ENCODE results near the gene DLGAP1. TPM values are rescaled to one million over a fixed set of nuclear protein-coding genes. Genes with fewer than 3 reads are reported as not detected.
"Not testable (repeated sequence)": the region's sequence is repeated elsewhere in the genome, so short reads cannot be mapped to it uniquely, and the experiment has no call there.

The DLGAP1 gene
- total RNA-seq, 1 donor from 2014 or later: 0.05 TPM

DNA sequence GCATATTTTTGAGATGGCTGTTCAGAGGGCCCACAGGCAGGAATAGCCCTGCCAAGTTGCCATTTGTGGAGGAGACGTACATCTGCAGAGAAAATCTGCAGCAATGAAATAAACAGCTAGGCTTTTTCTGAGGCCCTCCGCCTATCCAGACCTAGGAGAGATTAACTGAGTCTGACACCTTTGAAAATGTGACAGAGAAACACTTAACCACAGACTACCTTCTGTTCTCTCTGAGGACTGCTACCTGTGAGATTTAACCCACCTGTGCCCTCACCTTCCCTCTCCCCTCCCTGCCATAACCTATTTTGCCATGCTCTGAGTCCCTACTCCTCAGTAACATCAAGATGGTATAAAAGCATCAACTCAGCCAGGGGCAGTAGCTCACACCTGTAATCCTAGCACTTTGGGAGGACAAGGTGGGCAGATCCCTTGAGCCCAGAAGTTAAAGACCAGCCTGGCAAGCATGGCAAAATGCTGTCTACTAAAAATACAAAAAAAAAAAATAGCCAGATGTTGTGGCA, 844.9 kb downstream of the DLGAP1 start:
- Histone ChIP-seq H3K4me1 (peaks cover 14% of the 10 kb centered on the region), H3K27ac (replicated peaks) (no peak overlapping the region), H3K9me3 (replicated peaks) (no peaks in the 10 kb centered on the region), H3K27me3 (ENCODE audit: low read depth) (no peaks in the 10 kb centered on the region), H3K36me3 (no peaks in the 10 kb centered on the region), H3K4me3 (no peak overlapping the region)
- TF ChIP-seq, protein P1, sequence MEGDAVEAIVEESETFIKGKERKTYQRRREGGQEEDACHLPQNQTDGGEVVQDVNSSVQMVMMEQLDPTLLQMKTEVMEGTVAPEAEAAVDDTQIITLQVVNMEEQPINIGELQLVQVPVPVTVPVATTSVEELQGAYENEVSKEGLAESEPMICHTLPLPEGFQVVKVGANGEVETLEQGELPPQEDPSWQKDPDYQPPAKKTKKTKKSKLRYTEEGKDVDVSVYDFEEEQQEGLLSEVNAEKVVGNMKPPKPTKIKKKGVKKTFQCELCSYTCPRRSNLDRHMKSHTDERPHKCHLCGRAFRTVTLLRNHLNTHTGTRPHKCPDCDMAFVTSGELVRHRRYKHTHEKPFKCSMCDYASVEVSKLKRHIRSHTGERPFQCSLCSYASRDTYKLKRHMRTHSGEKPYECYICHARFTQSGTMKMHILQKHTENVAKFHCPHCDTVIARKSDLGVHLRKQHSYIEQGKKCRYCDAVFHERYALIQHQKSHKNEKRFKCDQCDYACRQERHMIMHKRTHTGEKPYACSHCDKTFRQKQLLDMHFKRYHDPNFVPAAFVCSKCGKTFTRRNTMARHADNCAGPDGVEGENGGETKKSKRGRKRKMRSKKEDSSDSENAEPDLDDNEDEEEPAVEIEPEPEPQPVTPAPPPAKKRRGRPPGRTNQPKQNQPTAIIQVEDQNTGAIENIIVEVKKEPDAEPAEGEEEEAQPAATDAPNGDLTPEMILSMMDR (IDR thresholded peaks at IDR 0.05; ENCODE audit: borderline replicate concordance): no peak
- DNase-seq: no peak
- intact Hi-C loops (cut with micrococcal nuclease): no loop called here

DNA sequence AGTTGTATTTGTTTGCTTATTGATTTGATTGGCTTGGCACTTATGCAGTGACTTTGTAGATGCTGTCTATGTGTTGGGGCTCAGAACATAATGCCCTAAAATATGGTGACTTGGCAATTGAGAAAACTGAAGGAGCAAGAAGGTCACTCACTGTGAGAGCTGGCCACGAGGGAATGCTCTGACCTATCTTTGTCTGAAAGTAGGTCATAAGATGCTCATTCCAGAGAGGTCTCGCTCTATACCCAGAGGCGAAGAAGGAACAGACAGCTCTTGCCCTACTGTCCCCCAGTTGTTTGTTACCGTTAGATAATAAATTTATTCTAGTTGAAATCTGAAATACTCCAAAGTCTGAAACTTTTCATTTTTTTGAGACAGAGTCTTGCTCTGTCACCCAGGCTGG, 846.6 kb downstream of the DLGAP1 start:
- DNase-seq: no peak
- TF ChIP-seq, protein P1 (IDR thresholded peaks at IDR 0.05; ENCODE audit: borderline replicate concordance): no peak
- intact Hi-C loops (cut with micrococcal nuclease): no loop called here
- Histone ChIP-seq H3K27ac (replicated peaks) (no peak overlapping the region), H3K36me3 (no peaks in the 10 kb centered on the region), H3K9me3 (replicated peaks) (no peaks in the 10 kb centered on the region), H3K27me3 (ENCODE audit: low read depth) (no peaks in the 10 kb centered on the region), H3K4me1 (peaks cover 32% of the 10 kb centered on the region), H3K4me3 (no peak overlapping the region)

DNA sequence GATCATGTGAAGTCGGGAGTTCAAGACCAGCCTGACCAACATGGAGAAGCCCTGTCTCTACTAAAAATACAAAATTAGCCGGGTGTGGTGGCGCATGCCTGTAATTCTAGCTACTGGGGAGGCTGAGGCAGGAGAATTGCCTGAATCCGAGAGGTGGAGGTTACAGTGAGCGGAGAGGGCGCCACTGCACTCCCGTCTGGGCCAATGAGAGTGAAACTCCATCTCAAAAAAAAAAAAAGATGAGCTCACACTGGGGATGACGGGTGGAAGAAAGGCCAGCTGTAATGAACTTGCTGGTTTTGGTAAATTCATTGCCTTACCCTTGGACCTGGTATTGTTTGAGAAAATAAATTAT, 847.0 kb downstream of the DLGAP1 start:
- H3K4me3 ChIP-seq; H3K9me3 ChIP-seq (replicated peaks); DNase-seq; H3K27me3 ChIP-seq (ENCODE audit: low read depth); H3K36me3 ChIP-seq; H3K27ac ChIP-seq (replicated peaks); intact Hi-C loops (cut with micrococcal nuclease): not testable (repeated sequence)
- peaks cover 36% of the 10 kb centered on the region for H3K4me1 ChIP-seq

DNA sequence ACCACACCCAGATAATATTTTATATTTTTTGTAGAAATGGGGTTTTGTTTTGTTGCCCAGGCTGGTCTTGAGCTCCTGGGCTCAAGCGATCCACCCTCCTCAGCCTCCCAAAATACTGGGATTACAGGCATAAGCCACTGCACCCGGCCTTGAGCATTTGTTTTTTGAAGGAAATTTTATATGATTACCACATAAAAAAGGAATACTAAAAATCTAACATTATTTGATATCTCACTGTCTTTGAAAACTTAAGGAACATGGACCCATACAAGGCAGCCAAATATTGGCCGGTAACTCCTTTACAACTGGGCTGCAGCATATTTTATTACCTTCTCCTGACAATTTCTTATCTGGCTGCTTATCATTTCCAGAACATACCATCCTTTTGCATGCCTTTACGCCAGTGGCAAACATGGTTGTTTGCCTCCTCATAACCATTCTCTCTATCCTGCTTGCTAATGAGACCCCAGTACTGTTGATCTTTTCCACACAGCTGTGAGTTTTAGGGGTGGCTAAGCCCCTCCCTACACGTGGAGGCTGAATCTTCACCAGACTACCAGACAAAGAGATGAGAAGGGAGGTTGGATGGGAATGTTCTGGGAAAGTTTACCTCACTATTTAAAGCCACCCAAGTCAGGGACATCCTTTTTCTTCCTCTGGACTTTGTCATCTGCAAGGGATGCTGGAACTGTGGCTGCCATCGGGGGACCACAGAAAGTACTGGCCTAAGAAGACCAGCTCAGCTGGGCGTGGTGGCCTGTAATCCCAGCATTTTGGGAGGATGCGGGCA, 847.6 kb downstream of the DLGAP1 start:
- Histone ChIP-seq H3K36me3 (no peaks in the 10 kb centered on the region), H3K27me3 (ENCODE audit: low read depth) (no peaks in the 10 kb centered on the region), H3K9me3 (replicated peaks) (no peaks in the 10 kb centered on the region), H3K27ac (replicated peaks) (peak overlapping the region; percentile 93), H3K4me1 (peaks cover 42% of the 10 kb centered on the region), H3K4me3 (no peak overlapping the region)
- intact Hi-C loops (cut with micrococcal nuclease): no loop called here
- DNase-seq: no peak
- TF ChIP-seq, protein P1 (IDR thresholded peaks at IDR 0.05; ENCODE audit: borderline replicate concordance): no peak

DNA sequence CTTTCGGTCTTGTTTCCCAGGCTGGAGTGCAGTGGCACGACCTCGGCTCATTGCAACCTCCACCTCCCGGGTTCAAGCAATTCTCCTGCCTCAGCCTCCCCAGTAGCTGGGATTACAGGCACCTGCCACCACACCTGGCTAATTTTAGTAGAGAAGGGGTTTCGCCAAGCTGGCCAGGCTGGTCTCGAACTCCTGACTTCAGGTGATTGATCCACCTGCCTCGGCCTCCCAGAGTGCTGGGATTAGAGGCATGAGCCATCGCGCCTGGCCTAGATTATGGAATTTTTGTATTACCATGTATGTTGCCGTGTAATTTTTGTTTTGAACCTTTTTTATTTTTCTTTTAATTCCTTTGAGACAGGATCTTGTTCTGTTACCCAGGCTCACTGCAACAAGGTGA, 848.2 kb downstream of the DLGAP1 start:
- DNase-seq; H3K9me3 ChIP-seq (replicated peaks); intact Hi-C loops (cut with micrococcal nuclease); H3K4me3 ChIP-seq; H3K27me3 ChIP-seq (ENCODE audit: low read depth); H3K36me3 ChIP-seq: not testable (repeated sequence)
- peak overlapping the region; percentile 93 for H3K27ac ChIP-seq (replicated peaks)
- H3K4me1 ChIP-seq: peaks cover 43% of the 10 kb centered on the region

DNA sequence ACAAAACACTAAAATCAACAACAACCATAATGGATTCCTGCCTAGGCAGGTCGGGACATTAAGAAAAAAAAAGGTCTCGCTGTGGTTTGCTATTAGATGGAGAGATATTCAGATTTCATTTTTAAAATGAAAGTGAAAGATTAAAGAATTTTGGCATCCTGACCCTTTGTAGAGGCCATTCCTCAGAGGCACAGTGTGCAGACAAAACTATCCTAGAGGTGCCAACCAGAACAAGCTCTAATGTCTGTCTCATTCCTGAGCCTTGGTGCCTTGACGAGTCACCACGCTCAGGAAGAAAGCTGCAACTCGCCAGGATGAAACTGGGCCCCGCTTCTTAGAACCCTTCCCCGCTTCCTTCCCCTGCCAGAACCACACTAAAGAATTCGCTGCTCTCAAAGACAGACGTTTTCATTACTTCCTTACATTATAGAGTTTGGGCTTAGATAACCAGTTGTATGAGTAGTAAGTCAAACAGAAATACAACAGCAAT, 849.1 kb downstream of the DLGAP1 start:
- intact Hi-C loops (cut with micrococcal nuclease): no loop called here
- Histone ChIP-seq H3K27me3 (ENCODE audit: low read depth) (no peaks in the 10 kb centered on the region), H3K27ac (replicated peaks) (peak overlapping the region; percentile 93), H3K9me3 (replicated peaks) (no peaks in the 10 kb centered on the region), H3K36me3 (no peaks in the 10 kb centered on the region), H3K4me1 (peaks cover 43% of the 10 kb centered on the region), H3K4me3 (peak overlapping the region; percentile 67)
- DNase-seq: no peak
- TF ChIP-seq, protein P1 (IDR thresholded peaks at IDR 0.05; ENCODE audit: borderline replicate concordance): no peak
